ENCODE data around the gene TXNRD2. TPM values are rescaled to one million over a fixed set of nuclear protein-coding genes. Genes with fewer than 3 reads are reported as not detected.

Gene TXNRD2
- total RNA-seq, 1 experiment from 2014 or later: 39.5 TPM

GRCh38 chr22:19980766-19981165 lies 39.1 kb upstream of the TXNRD2 start:
- no peak for DNase-seq (ENCODE audit: low read depth)

- no peak for DNase-seq (ENCODE audit: low read depth)
Measured at GRCh38 chr22:19979712-19980493, 38.3 kb upstream of the TXNRD2 start.

- DNase-seq (ENCODE audit: low read depth): no peak
Measured at GRCh38 chr22:19978748-19979147, 37.1 kb upstream of the TXNRD2 start.

GRCh38 chr22:19977296-19978243 lies 36.0 kb upstream of the TXNRD2 start:
- DNase-seq (ENCODE audit: low read depth): no peak

GRCh38 chr22:19976671-19977070 lies 35.1 kb upstream of the TXNRD2 start:
- no peak for DNase-seq (ENCODE audit: low read depth)

GRCh38 chr22:19975707-19976035 lies 34.1 kb upstream of the TXNRD2 start:
- DNase-seq (ENCODE audit: low read depth): no peak

- DNase-seq (ENCODE audit: low read depth): no peak
Measured at GRCh38 chr22:19974935-19975706, 33.5 kb upstream of the TXNRD2 start.

- peak; percentile 37 for DNase-seq (ENCODE audit: low read depth)
Measured at GRCh38 chr22:19974268-19974861, 32.7 kb upstream of the TXNRD2 start.

GRCh38 chr22:19973551-19974267 lies 32.1 kb upstream of the TXNRD2 start:
- no peak for DNase-seq (ENCODE audit: low read depth)

- no peak for DNase-seq (ENCODE audit: low read depth)
Measured at GRCh38 chr22:19972652-19973550, 31.3 kb upstream of the TXNRD2 start.

- DNase-seq (ENCODE audit: low read depth): no peak
Measured at GRCh38 chr22:19972251-19972650, 30.6 kb upstream of the TXNRD2 start.

- no peak for DNase-seq (ENCODE audit: low read depth)
Measured at GRCh38 chr22:19971276-19972124, 29.9 kb upstream of the TXNRD2 start.

- peak; percentile 43 for DNase-seq (ENCODE audit: low read depth)
Measured at GRCh38 chr22:19970479-19971275, 29.1 kb upstream of the TXNRD2 start.

GRCh38 chr22:19970031-19970478 lies 28.4 kb upstream of the TXNRD2 start:
- DNase-seq (ENCODE audit: low read depth): no peak

GRCh38 chr22:19969141-19969928 lies 27.7 kb upstream of the TXNRD2 start:
- DNase-seq (ENCODE audit: low read depth): no peak

GRCh38 chr22:19968450-19968891 lies 26.9 kb upstream of the TXNRD2 start:
- no peak for DNase-seq (ENCODE audit: low read depth)

- DNase-seq (ENCODE audit: low read depth): no peak
Measured at GRCh38 chr22:19967850-19968449, 26.3 kb upstream of the TXNRD2 start.
